Measurements from ENCODE around the gene UNC93B1. TPM values are rescaled to one million over a fixed set of nuclear protein-coding genes. Genes with fewer than 3 reads are reported as not detected.

UNC93B1 gene
- polyA plus RNA-seq, 1 experiment: 11.3 TPM

DNA sequence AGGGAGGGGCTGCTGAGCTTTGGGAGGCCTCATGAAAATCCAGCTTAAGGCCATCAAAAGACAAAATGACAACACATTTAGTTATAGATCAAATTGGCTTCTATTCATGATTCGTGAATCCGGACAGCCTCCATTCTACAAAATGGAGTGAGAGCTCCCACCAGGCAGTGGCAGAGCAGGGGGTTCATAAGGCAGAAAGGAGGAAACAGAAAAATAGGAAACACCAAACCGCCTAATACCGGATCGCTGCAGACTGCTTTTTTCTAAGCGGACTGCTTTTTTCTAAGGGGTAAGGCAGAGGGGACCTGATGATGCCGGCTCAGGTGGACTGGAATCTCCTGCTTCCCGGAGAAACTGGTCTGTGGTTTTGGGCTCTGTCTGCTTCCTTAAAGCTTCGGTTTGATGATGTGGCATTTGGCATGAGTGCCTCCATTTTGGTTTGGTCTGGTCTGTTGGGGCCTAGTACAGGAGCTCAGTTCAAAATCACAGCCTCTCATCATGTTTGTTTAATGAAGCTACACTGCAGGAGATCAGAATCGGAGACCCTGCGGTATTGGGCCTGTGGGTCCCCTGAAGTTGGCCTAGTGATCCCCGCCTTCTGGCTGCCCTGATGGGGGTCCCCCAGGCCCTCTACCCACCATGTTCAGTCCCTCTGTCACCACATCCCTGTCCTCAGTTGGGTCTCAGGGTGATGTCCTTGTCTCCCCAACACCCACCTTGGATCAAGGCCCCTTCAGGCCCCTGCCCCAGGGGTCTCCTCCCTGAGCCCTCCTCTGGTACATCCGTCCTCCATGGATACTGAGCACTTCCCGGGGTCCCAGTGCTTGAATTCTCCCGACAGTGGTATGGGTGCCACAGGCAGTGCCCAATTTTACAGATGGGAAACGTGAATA is 7.4 kb upstream of the UNC93B1 start:
- DNase-seq (ENCODE audit: low read depth, low spot score): no peak
- TF ChIP-seq, protein P1, sequence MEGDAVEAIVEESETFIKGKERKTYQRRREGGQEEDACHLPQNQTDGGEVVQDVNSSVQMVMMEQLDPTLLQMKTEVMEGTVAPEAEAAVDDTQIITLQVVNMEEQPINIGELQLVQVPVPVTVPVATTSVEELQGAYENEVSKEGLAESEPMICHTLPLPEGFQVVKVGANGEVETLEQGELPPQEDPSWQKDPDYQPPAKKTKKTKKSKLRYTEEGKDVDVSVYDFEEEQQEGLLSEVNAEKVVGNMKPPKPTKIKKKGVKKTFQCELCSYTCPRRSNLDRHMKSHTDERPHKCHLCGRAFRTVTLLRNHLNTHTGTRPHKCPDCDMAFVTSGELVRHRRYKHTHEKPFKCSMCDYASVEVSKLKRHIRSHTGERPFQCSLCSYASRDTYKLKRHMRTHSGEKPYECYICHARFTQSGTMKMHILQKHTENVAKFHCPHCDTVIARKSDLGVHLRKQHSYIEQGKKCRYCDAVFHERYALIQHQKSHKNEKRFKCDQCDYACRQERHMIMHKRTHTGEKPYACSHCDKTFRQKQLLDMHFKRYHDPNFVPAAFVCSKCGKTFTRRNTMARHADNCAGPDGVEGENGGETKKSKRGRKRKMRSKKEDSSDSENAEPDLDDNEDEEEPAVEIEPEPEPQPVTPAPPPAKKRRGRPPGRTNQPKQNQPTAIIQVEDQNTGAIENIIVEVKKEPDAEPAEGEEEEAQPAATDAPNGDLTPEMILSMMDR (IDR thresholded peaks at IDR 0.05; ENCODE audit: low read depth, low read length): no peak
- peak overlapping the region; percentile 61 for H3K4me3 ChIP-seq (ENCODE audit: low read depth, low read length)
- ChIA-PET CTCF (interaction anchor here (1.7 kb wide), 1 partner anchor 198 kb away, joined by 5 read pairs; no protein-coding TSS in a partner anchor), POLR2A (interaction anchor here (1.3 kb wide), 1 partner anchor 17 kb away, joined by 3 read pairs; no protein-coding TSS in a partner anchor)
- peak overlapping the region; percentile 93 for H3K27ac ChIP-seq (ENCODE audit: low read depth, low read length)
- H3K27me3 ChIP-seq (ENCODE audit: control insufficient read depth, insufficient read depth, low read length): no peaks in the 10 kb centered on the region
- H3K9me3 ChIP-seq (ENCODE audit: control insufficient read depth, insufficient read depth, low read length): no peaks in the 10 kb centered on the region; the same call in 1 of the 2 replicates

GRCh38 chr11:68010090-68011041 is 6.5 kb upstream of the UNC93B1 start, which contains the start of gene ALDH3B1:
ALDH3B1 (plus strand) TSS chr11:68010327; CDS start chr11:68015298, 4,971 bp downstream.
- ChIA-PET CTCF (interaction anchor here (1.2 to 1.7 kb wide), 2 partner anchors 16 to 199 kb away, joined by 5 to 6 read pairs; no protein-coding TSS in a partner anchor), POLR2A (interaction anchor here (0.6 to 1.4 kb wide), 6 partner anchors 9 to 525 kb away, joined by 3 to 4 read pairs (median 3); no protein-coding TSS in a partner anchor)
- DNase-seq (ENCODE audit: low read depth, low spot score): no peak
- no peaks in the 10 kb centered on the region for H3K27me3 ChIP-seq (ENCODE audit: control insufficient read depth, insufficient read depth, low read length)
- TF ChIP-seq, protein P1 (IDR thresholded peaks at IDR 0.05; ENCODE audit: low read depth, low read length): no peak
- H3K4me3 ChIP-seq (ENCODE audit: low read depth, low read length): peak within 1 kb of the TSS; percentile 61
- peak within 1 kb of the TSS; percentile 93 for H3K27ac ChIP-seq (ENCODE audit: low read depth, low read length)
- no peaks in the 10 kb centered on the region; the same call in 1 of the 2 replicates for H3K9me3 ChIP-seq (ENCODE audit: control insufficient read depth, insufficient read depth, low read length)

DNA sequence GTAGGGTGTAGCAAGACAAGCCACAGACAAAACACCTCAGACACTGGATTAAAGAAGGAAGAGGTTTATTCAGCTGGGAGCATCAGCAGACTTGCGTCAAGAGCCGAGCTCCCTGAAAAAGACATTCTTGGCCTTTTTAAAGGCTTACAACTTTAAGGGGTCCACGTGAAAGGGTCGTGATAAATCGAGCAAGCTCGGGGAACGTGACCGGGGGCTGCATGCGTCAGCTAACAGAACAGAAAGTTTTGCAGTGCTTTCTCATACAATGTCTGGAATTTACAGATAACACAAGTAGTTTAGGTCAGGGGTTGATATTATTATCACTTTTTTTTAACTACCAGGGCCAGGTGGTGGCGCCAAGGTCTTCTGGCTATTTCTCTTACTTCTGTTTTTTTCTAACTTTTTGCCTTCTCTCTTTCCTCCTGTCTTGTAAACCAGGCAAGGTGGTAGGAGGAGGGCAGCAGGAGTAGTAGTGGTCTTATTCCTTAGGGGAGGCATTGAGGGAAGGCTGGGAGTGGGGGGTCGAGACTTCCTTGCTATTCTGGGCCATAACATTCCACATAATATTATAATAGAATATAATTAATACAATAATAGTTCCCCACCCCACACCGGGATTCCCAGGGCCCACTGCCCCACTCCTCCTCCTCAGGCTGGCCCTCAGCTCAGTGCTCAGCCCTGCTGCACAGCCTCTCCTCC is 5.6 kb upstream of the UNC93B1 start:
- TF ChIP-seq, protein P1 (IDR thresholded peaks at IDR 0.05; ENCODE audit: low read depth, low read length): peak; percentile 41
- no peaks in the 10 kb centered on the region; the same call in 1 of the 2 replicates for H3K9me3 ChIP-seq (ENCODE audit: control insufficient read depth, insufficient read depth, low read length)
- H3K27me3 ChIP-seq (ENCODE audit: control insufficient read depth, insufficient read depth, low read length): no peaks in the 10 kb centered on the region
- H3K4me3 ChIP-seq (ENCODE audit: low read depth, low read length): peak overlapping the region; percentile 61
- H3K27ac ChIP-seq (ENCODE audit: low read depth, low read length): peak overlapping the region; percentile 93
- DNase-seq (ENCODE audit: low read depth, low spot score): no peak
- CTCF ChIA-PET: interaction anchor here (0.6 to 1.7 kb wide), 3 partner anchors 15 to 200 kb away, joined by 3 to 6 read pairs (median 5); no protein-coding TSS in a partner anchor
- POLR2A ChIA-PET: interaction anchor here (0.6 to 1.4 kb wide), 6 partner anchors 9 to 526 kb away, joined by 3 to 4 read pairs (median 3); no protein-coding TSS in a partner anchor

- Histone ChIP-seq H3K9me3 (ENCODE audit: control insufficient read depth, insufficient read depth, low read length) (no peaks in the 10 kb centered on the region; the same call in 1 of the 2 replicates), H3K4me3 (ENCODE audit: low read depth, low read length) (no peak overlapping the region), H3K27me3 (ENCODE audit: control insufficient read depth, insufficient read depth, low read length) (no peaks in the 10 kb centered on the region), H3K27ac (ENCODE audit: low read depth, low read length) (peak overlapping the region; percentile 93)
- ChIA-PET CTCF (interaction anchor here (1.2 kb wide), 1 partner anchor 14 kb away, joined by 6 read pairs; no protein-coding TSS in a partner anchor), POLR2A (no interaction called here)
- no peak for DNase-seq (ENCODE audit: low read depth, low spot score)
- TF ChIP-seq, protein P1 (IDR thresholded peaks at IDR 0.05; ENCODE audit: low read depth, low read length): no peak
Observed at GRCh38 chr11:68008381-68009337, 4.8 kb upstream of the UNC93B1 start.

All from AG04450 (cell line).